ENCODE data around the gene FUT2. TPM values are rescaled to one million over a fixed set of nuclear protein-coding genes. Genes with fewer than 3 reads are reported as not detected.
"Not testable (repeated sequence)": the region's sequence is repeated elsewhere in the genome, so short reads cannot be mapped to it uniquely, and the experiment has no call there.

FUT2 gene
- polyA plus RNA-seq, 3 donors, result not detected

GRCh38 chr19:48686088-48686487, 9.7 kb upstream of the FUT2 start:
- no peaks in the 10 kb centered on the region for H3K36me3 ChIP-seq (replicated peaks in 1 of 2; ENCODE audit: control insufficient read depth in 1 of 2, insufficient read depth in 2 of 2, low read length in 2 of 2)
- Mint-ChIP-seq H3K27me3 (ENCODE audit: low read depth in 3 of 3) (peaks cover 3 to 9% (median 8%) of the 10 kb centered on the region in 3 donors), H3K27ac (no peak overlapping the region), H3K9me3 (peaks cover 0 to 3% (median 0%) of the 10 kb centered on the region in 7 donors), H3K4me1 (peaks cover 13% of the 10 kb centered on the region), H3K4me3 (no peak overlapping the region), H3K36me3 (no peaks in the 10 kb centered on the region)
- H3K9me3 ChIP-seq (replicated peaks in 1 of 2; ENCODE audit: control insufficient read depth in 1 of 2, insufficient read depth in 1 of 2, low read length in 2 of 2), result no peaks in the 10 kb centered on the region
- H3K4me1 ChIP-seq (ENCODE audit: control insufficient read depth in 1 of 2, insufficient read depth in 2 of 2, low read length in 2 of 2), result no peaks in the 10 kb centered on the region
- no peak overlapping the region for H3K9ac ChIP-seq (ENCODE audit: insufficient read depth, low read length, poor library complexity, severe bottlenecking)
- no peak overlapping the region for H3K4me2 ChIP-seq (replicated peaks; ENCODE audit: extremely low read depth, low read length, poor library complexity, severe bottlenecking)
- H3K27ac ChIP-seq (ENCODE audit: low read depth in 1 of 2, low read length in 2 of 2), result no peak overlapping the region
- H3K79me2 ChIP-seq (ENCODE audit: insufficient read depth, low read length), result no peaks in the 10 kb centered on the region
- intact Hi-C loops (cut with micrococcal nuclease), result no loop called here
- no peak for TF ChIP-seq CTCF (IDR thresholded peaks at IDR 0.05)
- no peaks in the 10 kb centered on the region for H3K27me3 ChIP-seq (ENCODE audit: control insufficient read depth in 2 of 2, insufficient read depth in 2 of 2, low read length in 2 of 2)
- 100% methylated on average over 1 of the region's 3 CpGs for whole genome bisulfite sequencing (ENCODE audit: insufficient coverage)
- no peak overlapping the region for H3K4me3 ChIP-seq (replicated peaks in 1 of 3; ENCODE audit: low read depth in 2 of 3, low read length in 3 of 3)
- DNase-seq, result no peak
- no peaks in the 10 kb centered on the region for H4K20me1 ChIP-seq (ENCODE audit: insufficient read depth, low read length)
- H2AFZ ChIP-seq (ENCODE audit: insufficient read depth, low read depth, low read length, poor library complexity, severe bottlenecking), result no peak overlapping the region

- H3K4me1 ChIP-seq (ENCODE audit: control insufficient read depth in 1 of 2, insufficient read depth in 2 of 2, low read length in 2 of 2); H3K27ac ChIP-seq (ENCODE audit: low read depth in 1 of 2, low read length in 2 of 2); H3K4me2 ChIP-seq (replicated peaks; ENCODE audit: extremely low read depth, low read length, poor library complexity, severe bottlenecking); H4K20me1 ChIP-seq (ENCODE audit: insufficient read depth, low read length); H3K27me3 ChIP-seq (ENCODE audit: control insufficient read depth in 2 of 2, insufficient read depth in 2 of 2, low read length in 2 of 2); H3K4me3 ChIP-seq (replicated peaks in 1 of 3; ENCODE audit: low read depth in 2 of 3, low read length in 3 of 3); H3K36me3 Mint-ChIP-seq; H2AFZ ChIP-seq (ENCODE audit: insufficient read depth, low read depth, low read length, poor library complexity, severe bottlenecking); H3K9me3 ChIP-seq (replicated peaks in 1 of 2; ENCODE audit: control insufficient read depth in 1 of 2, insufficient read depth in 1 of 2, low read length in 2 of 2); intact Hi-C loops (cut with micrococcal nuclease); H3K36me3 ChIP-seq (replicated peaks in 1 of 2; ENCODE audit: control insufficient read depth in 1 of 2, insufficient read depth in 2 of 2, low read length in 2 of 2); H3K79me2 ChIP-seq (ENCODE audit: insufficient read depth, low read length); H3K9me3 Mint-ChIP-seq; DNase-seq; H3K4me3 Mint-ChIP-seq; H3K27me3 Mint-ChIP-seq (ENCODE audit: low read depth in 3 of 3); H3K27ac Mint-ChIP-seq; H3K9ac ChIP-seq (ENCODE audit: insufficient read depth, low read length, poor library complexity, severe bottlenecking): not testable (repeated sequence)
- 100% methylated on average over 5 of the region's 7 CpGs for WGBS (ENCODE audit: insufficient coverage)
- H3K4me1 Mint-ChIP-seq, result peaks cover 13% of the 10 kb centered on the region
Observed at GRCh38 chr19:48686637-48687036, 9.1 kb upstream of the FUT2 start.

Measured in CD14-positive monocyte (primary cell).